Posterior cingulate gyrus (tissue), 11 donors: ENCODE data around the gene TCEA2.

Source experiments
- DNase-seq, 10 donors: peaks; one replicate each; pipeline versions ENCODE4 v3.0.0 to v3.0.0-alpha.2; 2020 to 2021; ENCODE audit warnings: mixed read lengths in 3 of 10
- intact Hi-C: fragments of 100-400 bp; cut with DNase I; formaldehyde crosslinking; loops from one replicate; pipeline ENCODE4 v1.15.1; 2023

TCEA2 gene

DNA sequence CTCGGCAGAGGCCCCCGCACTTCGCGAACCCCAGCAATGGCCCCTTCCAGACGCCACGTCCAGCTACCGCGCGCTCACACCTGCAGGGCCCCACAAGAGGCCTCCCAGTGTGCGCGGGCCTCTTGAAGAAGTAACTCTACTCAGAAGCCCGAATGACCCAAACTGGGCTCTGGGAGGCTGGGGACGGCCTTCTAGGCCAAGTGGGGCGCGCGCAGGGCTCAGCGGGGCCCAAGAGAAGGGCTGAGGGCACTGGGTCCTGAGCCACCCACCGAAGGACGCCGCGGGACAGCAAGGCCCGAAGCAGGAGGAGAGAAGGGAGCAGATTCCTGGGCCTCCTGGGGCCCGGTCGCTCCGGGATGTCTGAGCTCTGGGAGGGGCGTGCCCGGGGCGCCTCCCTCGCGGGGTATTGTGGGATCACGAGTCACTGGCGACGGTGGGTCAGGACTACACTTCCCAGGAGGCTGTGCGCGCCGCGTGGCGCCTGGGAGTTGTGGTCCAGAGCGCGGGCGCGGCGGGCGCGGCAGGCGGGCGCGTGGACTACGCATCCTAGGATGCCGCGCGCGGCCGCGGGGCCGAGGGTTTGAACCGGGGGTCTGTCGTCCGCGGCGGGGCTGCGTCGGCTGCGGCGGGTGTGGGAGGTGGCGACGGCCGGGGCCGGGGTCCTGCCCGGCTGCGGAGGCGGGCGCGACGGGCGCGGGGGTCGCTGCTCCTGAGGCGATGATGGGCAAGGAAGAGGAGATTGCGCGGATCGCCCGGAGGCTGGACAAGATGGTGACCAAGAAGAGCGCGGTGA lies at the start of gene TCEA2:
TCEA2 (plus strand) TSS at position 603 of the 793 bp plus-strand sequence; CDS start at position 718, 115 bp downstream.
- peak; percentile 95 to 100 (median 99) for DNase-seq
- intact Hi-C loops, result loop anchor here (1.0 to 5.0 kb wide), 3 partner anchors 80 to 165 kb away; partner anchors contain the start of genes DNAJC5, PRPF6 and UCKL1

DNA sequence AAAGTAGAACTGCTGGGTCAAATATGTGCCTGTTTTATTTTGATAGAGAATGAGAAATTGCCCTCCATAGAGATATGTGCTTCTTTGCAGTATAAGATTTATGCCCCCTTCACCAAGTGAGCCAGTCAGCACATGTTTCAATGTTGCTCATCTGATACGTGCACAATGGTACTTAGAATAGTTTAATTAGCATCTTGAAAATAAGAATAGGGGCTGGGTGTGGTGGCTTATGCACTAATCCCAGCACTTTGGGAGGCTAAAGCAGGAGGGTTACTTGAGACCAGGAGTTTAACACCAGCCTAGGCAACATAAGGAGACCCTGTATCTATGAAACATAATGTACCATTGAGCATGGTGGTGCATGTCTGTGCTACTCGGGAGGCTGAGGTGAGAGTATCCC lies 47.4 kb upstream of the TCEA2 start:
- DNase-seq, result no peak
- intact Hi-C loops, result no loop called here

DNA sequence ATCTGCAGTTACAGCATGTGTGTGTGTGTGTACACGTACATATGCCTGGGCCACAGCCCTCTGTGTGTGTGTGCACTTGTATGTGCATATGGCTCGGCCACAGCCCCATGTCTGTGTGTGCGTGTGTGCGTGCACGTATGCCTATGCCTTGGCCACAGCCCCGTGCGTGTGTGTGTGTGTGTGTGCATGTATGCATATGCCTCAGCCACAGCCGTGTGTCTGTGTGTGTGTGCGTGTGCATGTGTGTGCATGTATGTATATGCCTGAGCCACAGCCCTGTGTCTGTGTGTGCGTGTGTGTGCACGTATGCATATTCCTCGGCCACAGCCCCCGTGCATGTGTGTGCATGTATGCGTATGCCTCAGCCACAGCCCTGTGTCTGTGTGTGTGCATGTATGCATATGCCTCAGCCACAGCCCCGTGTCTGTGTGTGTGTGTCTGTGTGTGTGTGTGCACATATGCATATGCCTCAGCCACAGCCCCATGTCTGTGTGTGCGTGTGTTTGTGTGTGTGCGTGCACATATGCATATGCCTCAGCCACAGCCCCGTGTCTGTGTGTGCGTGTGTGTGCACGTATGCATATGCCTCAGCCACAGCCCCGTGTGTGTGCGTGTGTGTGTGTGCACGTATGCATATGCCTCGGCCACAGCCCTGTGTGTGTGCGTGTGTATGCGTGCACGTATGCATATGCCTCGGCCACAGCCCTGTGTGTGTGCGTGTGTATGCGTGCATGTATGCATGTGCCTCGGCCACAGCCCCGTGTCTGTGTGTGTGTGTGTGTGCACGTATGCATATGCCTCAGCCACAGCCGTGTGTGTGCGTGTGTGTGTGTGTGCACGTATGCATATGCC lies 41.6 kb upstream of the TCEA2 start:
- intact Hi-C loops, result no loop called here
- DNase-seq, result no peak

DNA sequence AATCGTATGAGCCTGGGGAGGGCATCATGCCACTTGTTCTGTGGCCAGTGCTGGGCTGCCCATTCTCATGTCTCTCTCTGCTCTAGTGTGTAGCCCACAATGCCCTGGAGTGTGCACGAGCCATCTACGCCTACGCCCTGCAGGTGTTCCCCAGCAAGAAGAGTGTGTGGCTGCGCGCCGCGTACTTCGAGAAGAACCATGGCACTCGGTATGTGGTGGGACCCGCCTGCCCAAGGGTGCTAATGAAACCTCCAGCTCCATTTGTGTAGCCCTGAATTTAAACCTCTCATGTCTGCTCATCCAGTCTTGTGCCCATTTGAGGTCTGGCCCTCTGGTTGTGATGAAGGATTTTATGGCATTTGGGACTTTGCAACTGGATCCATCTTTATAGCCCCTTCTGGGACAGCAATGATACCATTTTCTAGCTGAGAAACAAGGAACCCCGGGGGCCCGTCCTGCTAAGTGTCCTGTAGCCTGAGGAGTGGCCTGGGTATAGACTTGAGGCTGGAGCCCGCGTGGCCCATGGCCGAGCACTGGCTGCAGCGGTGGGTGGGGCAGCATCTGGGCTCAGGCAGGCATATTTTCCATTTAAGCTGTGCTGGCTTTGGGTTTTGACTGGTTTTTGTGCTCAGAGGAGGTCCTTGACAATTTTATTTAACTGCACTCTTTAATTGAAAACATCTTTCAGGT lies 40.2 kb upstream of the TCEA2 start:
- intact Hi-C loops, result no loop called here
- DNase-seq, result no peak

DNA sequence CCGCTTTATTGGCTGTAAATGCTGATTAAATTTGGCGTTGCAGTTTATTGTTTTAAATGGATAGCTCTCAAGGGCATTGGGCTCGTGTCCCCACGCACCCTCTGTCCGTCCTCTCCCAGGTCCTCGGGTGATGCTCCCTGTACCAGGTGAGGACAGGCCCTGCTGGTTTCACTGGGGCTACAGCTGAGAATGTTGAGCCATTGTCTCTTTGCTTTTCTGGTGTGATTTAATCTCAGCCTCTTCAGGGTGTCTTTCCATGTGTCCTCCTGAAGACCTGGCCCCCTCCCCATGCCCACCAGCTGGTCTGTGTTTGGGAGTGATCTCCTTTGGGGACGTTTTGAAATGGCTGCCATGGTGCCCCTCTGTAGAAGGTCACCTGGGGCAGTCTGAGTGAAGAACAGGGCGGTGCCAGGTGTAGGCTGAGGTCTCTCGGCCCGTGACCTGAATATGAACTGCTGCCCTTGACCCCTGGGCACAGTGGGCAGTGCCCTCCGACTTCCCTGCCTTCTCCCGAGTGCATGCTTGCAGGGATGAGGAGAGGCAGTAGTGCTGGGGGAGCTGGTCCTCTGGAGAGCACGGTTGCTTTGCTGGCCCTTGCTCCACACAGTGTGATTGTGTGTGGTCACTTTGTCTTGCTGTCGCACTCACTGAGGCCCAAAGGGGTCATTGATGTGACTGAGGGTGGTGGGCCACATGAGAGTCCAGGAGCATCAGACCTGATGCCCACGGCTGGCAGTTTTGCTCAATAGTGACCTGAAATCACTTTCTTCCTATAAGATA lies 39.4 kb upstream of the TCEA2 start:
- DNase-seq, result no peak

DNA sequence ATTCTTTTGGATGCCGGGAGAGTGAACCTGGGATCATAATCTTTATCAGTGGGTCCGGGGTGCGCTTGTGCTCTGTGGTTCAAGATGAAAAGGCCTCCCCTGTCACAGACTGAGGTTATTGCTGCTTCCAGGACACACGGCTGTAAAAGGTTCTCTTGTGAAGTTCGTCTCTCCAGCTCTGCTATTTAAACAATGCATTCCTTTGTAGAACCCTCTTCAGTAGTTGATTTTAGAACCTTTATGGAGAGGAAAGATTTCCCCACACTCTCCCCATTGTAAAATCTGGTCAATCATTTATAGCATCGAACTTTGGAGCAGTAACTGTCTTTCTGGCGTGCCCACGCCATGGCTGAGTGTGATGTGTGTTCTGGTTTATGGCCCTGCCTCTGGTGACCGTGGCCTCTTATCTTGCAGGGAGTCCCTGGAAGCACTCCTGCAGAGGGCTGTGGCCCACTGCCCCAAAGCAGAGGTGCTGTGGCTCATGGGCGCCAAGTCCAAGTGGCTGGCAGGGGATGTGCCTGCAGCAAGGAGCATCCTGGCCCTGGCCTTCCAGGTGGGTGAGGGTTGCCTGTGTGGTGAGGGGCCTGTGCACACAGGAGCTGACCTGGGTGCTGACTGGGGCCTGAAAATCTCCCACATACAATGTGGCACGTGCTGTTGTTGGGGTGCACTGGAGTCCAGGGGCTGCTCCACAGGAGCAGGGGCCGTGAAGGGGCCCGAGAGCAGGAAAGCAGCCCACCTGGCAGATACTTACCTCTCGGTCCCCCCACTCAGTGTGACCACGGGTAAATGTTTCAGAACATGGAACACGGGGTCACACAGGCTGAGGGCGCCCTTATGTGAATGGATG lies 38.6 kb upstream of the TCEA2 start:
- intact Hi-C loops, result no loop called here
- DNase-seq, result no peak

More for the DNA sequence above, 39.4 kb upstream of the TCEA2 start:
- intact Hi-C loops, result no loop called here

DNA sequence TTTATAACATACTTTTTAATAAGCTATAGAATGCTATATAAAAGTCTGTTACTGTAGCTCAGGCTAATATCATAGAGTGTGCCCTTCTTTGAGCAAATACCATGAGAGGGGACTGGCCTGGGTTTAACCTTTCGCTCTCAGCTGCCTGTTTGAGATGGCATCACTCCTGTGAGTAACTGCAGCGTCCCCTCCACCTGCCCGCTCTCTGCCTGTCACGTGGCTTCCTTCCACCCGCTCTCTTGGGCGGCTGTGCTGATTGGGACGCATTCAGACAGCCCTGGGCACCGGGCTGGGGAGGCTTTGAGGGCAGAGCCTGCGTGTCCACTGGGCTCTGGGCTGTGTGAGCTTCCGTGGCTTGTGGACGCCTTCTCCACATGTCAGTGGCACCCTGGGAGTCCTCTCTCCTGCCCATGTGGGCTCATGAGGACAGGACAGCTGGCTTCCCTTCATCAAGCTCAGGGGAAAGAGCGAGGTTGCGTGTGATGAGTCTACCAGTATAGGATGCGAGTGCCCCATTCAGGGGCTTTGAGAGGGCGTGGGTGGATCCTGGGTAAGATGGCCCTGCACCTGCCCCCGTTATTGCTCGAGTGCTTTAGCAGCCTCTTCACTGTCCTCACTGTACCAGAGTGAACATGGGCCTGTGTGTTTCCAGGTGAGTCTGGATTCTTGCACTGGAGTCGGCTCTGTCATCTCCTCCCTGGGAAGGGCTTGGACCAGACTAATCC lies 37.7 kb upstream of the TCEA2 start:
- intact Hi-C loops, result no loop called here

DNA sequence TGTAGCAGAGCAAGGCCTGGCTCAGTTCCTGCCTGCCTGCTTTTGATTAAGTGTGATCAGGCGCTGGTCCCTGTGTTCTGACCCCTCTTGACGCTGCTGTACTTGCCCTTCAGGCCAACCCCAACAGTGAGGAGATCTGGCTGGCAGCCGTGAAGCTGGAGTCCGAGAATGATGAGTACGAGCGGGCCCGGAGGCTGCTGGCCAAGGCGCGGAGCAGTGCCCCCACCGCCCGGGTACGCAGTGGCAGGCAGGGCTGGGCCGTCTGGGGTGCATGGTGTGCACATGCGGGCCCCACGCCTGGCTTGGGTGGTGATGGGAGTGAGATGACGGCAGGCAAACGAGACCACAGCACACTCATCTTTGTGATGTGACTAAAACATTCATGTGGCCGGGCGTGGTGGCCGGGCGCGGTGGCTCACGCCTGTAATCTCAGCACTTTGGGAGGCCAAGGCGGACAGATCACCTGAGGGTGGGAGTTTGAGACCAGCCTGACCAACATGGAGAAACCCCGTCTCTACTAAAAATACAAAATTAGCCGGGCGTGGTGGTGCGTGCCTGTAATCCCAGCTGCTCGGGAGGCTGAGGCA lies 37.1 kb upstream of the TCEA2 start:
- intact Hi-C loops, result no loop called here

More for the DNA sequence above, 37.7 kb upstream of the TCEA2 start:
- no peak for DNase-seq

DNA sequence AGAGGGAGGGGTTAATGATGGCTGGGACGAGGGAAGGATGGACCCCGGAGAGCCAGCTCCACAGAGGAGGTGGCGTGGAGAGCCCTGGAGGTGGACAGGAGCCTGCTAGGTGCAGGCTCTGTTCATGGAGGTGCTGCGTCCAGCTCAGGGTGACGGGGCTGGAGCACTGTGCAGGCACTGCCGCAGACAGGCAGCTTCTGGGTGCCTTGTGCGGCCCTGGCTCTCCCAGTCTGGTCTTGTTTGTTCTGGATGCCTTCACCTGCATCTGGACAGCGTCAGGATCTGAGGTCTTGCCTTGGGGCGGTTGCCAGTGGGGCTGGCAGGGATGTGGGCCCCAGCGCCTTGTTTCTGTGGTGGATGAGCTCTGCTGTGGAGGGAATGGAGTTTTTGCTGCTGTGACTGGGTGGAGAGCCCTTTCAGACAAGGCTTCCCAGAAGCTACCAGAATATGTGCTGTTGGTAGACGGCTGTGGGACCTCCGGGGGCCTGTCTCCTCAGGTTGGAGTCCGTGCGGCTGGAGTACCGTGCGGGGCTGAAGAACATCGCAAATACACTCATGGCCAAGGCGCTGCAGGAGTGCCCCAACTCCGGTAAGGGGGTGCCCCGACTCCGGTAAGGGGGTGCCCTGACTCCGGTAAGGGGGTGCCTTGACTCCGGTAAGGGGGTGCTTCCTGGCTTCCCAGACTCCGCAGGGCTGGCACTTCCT lies 34.9 kb upstream of the TCEA2 start:
- intact Hi-C loops, result no loop called here
- DNase-seq, result peak in 1 of 10 donors; percentile 74

More for the DNA sequence above, 37.1 kb upstream of the TCEA2 start:
- no peak for DNase-seq

DNA sequence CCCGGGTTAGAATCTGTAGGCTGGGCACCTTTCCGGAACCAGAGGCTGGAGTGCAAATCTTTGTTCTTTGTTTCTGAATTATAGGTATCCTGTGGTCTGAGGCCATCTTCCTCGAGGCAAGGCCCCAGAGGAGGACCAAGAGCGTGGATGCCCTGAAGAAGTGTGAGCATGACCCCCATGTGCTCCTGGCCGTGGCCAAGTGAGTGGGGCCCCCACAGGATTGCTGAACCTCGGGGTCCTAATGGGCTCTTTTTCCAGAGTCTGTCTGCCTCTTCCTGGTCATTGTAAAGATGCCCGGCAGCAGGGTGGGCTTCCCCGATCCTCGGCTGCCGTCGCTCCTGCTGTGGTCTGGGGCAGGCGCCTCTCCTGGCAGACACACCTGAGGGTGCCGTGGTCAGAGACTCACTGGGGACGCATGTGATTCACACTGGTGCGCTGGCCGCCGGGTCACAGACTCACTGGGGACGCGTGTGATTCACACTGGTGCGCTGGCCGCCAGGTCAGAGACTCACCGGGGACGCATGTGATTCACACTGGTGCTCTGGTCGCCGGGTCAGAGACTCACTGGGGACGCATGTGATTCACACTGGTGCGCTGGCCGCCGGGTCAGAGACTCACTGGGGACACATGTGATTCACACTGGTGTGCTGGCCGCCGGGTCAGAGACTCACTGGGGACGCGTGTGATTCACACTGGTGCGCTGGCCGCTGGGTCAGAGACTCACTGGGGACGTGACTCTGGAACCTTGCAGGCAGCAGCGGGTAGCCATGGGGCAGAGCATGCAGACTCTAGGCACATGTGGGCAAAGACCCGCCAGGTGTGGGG lies 33.5 kb upstream of the TCEA2 start:
- peak in 1 of 10 donors; percentile 71 for DNase-seq
- intact Hi-C loops, result no loop called here

DNA sequence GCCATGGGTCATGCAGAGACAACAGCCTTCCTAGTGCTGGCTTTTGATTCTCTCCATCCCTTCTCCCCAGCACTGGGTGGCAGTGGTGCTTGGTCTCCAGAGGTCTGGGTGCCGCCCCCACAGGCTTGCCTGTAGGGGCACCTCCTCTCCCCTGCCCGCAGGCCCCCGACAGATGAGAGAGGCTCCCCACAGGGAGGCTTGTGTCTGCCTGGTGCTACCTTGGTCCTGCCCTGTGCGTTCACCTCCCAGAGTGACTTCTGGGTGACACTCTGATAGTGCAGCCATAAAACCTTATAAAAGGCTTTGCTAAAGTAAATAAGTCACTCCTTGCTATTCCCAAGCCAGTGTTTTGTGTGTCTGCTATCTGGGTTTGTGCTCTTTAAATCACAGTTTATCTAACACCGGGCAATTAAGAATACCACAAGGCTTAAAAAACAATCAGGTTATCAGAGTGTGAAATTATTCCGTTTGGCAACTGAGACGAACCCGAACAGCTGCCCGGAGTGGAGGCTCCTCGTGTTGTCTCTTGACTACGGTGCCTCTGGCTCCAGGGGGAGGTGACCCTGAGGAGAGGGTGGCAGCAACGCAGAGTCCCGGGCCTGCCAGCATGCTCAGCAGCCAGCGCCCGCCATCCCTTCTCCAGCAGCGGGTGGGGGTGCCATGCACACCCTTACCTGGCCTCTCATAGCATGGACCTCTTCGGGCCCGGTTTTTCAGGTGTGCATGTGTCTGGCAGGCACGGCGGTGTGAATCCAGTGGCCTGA lies 32.4 kb upstream of the TCEA2 start:
- DNase-seq, result no peak
- intact Hi-C loops, result no loop called here

DNA sequence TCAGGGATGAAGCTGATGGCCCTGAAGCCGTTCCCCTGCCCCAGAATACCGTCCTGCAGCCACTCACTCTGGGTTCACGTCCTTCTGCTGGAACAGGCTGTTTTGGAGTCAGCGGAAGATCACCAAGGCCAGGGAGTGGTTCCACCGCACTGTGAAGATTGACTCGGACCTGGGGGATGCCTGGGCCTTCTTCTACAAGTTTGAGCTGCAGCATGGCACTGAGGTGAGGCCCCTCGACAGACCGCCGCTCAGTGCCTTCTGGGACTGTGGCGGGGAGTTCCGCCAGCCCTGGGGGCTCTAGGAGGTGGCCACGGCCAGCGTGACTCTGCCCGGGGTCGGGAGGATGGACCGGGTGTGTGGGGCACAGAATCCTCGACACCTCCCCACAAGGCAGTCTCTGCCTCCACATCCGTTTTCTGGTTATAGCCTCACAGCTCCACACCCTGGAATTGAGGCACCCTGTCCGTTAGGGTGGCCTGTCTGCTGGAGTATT lies 31.1 kb upstream of the TCEA2 start:
- intact Hi-C loops, result no loop called here
- DNase-seq, result peak in 1 of 10 donors; percentile 67

DNA sequence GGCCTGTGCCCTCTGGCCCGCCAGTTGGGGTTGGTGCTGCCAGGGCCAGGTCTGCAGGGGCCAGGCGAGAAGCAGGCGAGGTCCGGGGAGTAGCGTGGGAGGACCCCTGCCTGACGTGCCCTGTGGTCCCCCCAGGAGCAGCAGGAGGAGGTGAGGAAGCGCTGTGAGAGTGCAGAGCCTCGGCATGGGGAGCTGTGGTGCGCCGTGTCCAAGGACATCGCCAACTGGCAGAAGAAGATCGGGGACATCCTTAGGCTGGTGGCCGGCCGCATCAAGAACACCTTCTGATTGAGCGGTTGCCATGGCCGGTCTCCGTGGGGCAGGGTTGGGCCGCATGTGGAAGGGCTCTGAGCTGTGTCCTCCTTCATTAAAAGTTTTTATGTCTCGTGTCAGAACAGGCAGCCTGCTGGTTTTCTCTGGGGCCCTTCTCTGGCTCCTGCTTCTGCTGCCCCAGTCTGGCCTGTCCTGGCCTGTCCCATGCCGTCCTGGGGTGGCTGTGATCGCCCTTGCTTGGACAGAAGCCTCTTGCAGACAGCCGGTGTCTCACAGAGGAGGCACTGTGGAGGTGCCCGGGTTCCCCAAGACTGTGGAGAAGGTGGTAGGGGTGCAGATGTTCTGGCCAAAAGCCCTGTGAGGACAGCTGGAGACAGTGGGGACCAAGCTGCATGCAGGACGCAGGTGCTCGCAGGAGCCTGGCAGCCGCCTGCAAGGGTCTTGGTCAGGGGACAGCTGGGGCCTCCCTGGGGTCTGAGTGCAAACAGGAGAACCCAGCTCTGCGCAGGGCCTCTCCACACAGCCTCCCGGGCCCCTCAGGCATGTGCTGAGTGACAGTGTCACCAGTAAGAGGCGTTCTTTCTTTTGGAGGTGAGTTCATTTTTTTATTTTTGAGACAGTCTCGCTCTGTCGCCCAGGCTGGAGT lies 30.0 kb upstream of the TCEA2 start:
- peak in 1 of 10 donors; percentile 68 for DNase-seq
- intact Hi-C loops, result no loop called here

DNA sequence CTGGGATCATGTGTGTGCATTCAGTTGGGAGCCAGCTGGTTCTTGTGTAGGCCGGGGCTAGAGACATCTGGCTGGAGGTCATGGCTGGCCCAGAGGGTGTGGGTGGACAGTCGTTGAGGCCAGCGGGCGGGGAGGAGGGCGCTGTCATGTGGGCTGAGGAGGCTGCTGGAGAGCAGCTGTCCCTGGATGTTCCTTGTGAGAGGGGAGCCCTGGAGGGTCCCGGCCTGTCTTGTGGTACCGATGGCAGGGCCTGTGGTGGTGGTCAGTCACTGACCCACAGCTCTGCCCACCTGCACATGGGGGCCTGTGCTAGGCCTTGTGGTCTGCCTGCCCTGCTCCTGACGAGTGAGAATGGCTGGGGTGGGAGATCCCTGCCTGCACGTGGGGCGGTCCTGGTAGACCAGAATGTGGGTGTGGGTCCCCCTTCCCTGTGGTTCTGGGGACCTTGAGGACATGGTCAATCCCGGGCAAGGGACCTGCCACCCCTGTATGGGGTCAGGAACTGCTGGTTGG lies 29.0 kb upstream of the TCEA2 start:
- DNase-seq, result no peak
- intact Hi-C loops, result no loop called here
